Stomach (tissue), 9 donors: ENCODE data around the gene PLAC1. TPM values are rescaled to one million over a fixed set of nuclear protein-coding genes. Genes with fewer than 3 reads are reported as not detected.

Experiments used
- DNase-seq, 2 donors: peaks; one replicate each; pipeline versions ENCODE4 v3.0.0 to v3.0.0-alpha.2; 2013 to 2019
- H3K27ac ChIP-seq, 5 donors: fragments of 200-600 bp in 4 of 5; sonication (generic) in 4 of 5; one replicate each; pipeline ENCODE4 v1.5.1; 2013 to 2019; ENCODE audit warnings: mild to moderate bottlenecking in 1 of 5, moderate library complexity in 1 of 5
- H3K27me3 ChIP-seq, 3 donors: fragments of 200-600 bp; sonication (generic); one replicate each; pipeline ENCODE4 v1.5.1; 2017 to 2019; ENCODE audit warnings: mixed run types in 1 of 3
- H3K36me3 ChIP-seq, 4 donors: fragments of 200-600 bp; sonication (generic); 1 replicate in 3 of 4; 2 replicates in 1 of 4; pipeline ENCODE4 v1.5.1; 2016 to 2019
- H3K4me1 ChIP-seq, 4 donors: fragments of 200-600 bp; sonication (generic); one replicate each; pipeline ENCODE4 v1.5.1; 2016 to 2019
- H3K4me3 ChIP-seq, 4 donors: fragments of 200-600 bp; sonication (generic) in 3 of 4; one replicate each; pipeline ENCODE4 v1.5.1; 2016 to 2019; ENCODE audit warnings: mild to moderate bottlenecking in 1 of 4
- H3K9me3 ChIP-seq, 4 donors: fragments of 200-600 bp; sonication (generic); one replicate each; pipeline ENCODE4 v1.5.1; 2016 to 2019
- EP300 ChIP-seq: sonication (generic); formaldehyde crosslinking; IDR thresholded peaks from one replicate; pipeline ENCODE4 v1.6.1; 2017; ENCODE audit warnings: antibody characterized with exemption
- POLR2A ChIP-seq, 4 donors: fragments of 450-650 bp; IDR thresholded peaks; one replicate each; pipeline ENCODE4 v1.6.1; 2016; ENCODE audit warnings: antibody characterized with exemption in 4 of 4, control low read depth in 2 of 4, mild to moderate bottlenecking in 1 of 4, moderate library complexity in 1 of 4
- POLR2AphosphoS5 ChIP-seq, 3 donors: sonication (generic); formaldehyde crosslinking; IDR thresholded peaks; one replicate each; pipeline ENCODE4 v1.6.1; 2016; ENCODE audit warnings: antibody characterized with exemption in 3 of 3
- WGBS, 5 donors: extraction: QIAGEN DNeasy Blood & Tissue Kit in 3 of 5; methylation state at CpG; one replicate each; pipeline versions ENCODE4 v1.1.5 to v1.1.7; 2013 to 2018; 5-methylcytosine and 5-hydroxymethylcytosine counted together
- intact Hi-C: fragments of 100-400 bp; cut with DNase I; formaldehyde crosslinking; loops from one replicate; pipeline ENCODE4 v1.15.1; 2023; ENCODE audit warnings: low total_unique reads
- polyA plus RNA-seq, 3 donors: library from polyadenylated mRNA; stranded (reverse); fragments of 200-250 nt; gene quantifications; one replicate each; pipeline ENCODE4 v1.2.3, GENCODE V29; 2013
- total RNA-seq, 5 donors: library from RNA; depleted of rRNA; stranded (reverse); fragments of >200 nt; gene quantifications; one replicate each; pipeline versions ENCODE4 v1.1.0 to v1.2.3, GENCODE V29; 2014 to 2016
- TF ChIP-seq, protein P1 (sequence below), 7 experiments: fragments of 450-650 bp in 4 of 7; fragments of 200-600 bp in 3 of 7; sonication (generic) in 3 of 7; IDR thresholded peaks; one replicate each; pipeline ENCODE4 v1.5.1; 2016 to 2019; ENCODE audit warnings: antibody characterized with exemption in 7 of 7, control low read depth in 2 of 7, mild to moderate bottlenecking in 1 of 7
- donor health status: healthy with polysubstance abuse.
- donor health status: Bipolar disorder and iron deficiency.
- donor health status: healthy.

Gene PLAC1
- total and polyA plus RNA-seq, 8 donors: not detected

DNA sequence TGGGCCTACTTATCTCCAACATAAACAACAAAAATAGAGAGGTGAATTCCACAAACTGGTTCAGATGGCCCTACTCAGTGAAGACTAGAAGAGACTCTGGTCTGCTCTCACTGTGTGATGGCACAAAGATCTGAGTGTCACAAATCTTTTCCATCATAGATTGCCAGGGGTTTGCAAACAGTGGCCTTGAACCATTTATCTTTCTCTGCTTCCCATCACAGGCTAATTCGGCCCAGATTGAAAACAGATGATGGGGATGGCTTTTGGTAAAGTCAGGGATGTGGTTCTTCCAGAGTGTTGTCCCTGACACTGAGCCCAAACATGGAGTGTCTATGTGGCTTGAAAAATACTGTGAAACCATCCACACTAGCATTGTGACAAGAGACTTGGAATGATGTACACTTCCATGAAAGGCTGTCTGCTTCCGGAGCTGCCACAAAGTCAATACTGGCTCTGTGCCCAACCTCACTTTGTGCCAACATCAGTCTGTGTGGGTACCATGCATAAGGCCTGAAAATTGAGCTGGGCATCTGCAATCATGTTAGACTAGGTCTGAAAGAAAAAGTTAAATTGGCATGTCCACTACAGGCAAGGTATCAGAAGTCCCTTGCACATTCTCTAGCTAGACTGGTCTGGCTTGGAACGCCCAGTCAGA is 25.2 kb upstream of the PLAC1 start:
- no peak for DNase-seq
- H3K9me3 ChIP-seq: no peaks in the 10 kb centered on the region
- H3K4me3 ChIP-seq: no peak overlapping the region
- peaks cover 0 to 4% (median 0%) of the 10 kb centered on the region in 3 donors for H3K27me3 ChIP-seq
- intact Hi-C loops: no loop called here
- TF ChIP-seq POLR2A (IDR thresholded peaks at IDR 0.05) (no peak), POLR2AphosphoS5 (IDR thresholded peaks at IDR 0.05) (no peak), EP300 (no peak)
- TF ChIP-seq, protein P1, sequence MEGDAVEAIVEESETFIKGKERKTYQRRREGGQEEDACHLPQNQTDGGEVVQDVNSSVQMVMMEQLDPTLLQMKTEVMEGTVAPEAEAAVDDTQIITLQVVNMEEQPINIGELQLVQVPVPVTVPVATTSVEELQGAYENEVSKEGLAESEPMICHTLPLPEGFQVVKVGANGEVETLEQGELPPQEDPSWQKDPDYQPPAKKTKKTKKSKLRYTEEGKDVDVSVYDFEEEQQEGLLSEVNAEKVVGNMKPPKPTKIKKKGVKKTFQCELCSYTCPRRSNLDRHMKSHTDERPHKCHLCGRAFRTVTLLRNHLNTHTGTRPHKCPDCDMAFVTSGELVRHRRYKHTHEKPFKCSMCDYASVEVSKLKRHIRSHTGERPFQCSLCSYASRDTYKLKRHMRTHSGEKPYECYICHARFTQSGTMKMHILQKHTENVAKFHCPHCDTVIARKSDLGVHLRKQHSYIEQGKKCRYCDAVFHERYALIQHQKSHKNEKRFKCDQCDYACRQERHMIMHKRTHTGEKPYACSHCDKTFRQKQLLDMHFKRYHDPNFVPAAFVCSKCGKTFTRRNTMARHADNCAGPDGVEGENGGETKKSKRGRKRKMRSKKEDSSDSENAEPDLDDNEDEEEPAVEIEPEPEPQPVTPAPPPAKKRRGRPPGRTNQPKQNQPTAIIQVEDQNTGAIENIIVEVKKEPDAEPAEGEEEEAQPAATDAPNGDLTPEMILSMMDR (IDR thresholded peaks at IDR 0.05): no peak
- H3K27ac ChIP-seq: no peak overlapping the region
- WGBS, 5 donors: 60 to 69% (median 62%) methylated on average over 3 of the region's 3 CpGs
- H3K4me1 ChIP-seq: no peaks in the 10 kb centered on the region
- no peaks in the 10 kb centered on the region for H3K36me3 ChIP-seq

DNA sequence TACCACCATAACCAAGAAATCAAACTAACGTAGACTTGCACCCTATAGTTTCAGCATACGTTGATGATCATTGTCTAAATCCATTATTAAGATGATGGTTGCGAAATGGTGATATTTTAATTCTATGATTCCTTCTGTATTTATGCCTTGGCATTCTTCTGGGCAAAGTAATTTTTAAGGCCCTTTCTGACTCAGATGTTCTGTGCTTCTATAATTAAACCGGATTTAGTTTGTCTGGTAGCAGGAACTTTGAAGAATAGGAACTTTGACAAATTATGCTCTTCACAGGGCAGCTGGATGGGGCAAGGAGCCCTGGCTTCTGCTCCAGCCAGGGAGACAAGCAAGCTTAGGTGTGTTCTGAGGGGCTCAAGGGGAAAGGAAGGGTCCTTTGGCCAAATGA is 23.8 kb upstream of the PLAC1 start:
- no peak for DNase-seq
- Histone ChIP-seq H3K36me3 (no peaks in the 10 kb centered on the region), H3K4me1 (no peaks in the 10 kb centered on the region), H3K4me3 (no peak overlapping the region), H3K9me3 (no peaks in the 10 kb centered on the region), H3K27ac (no peak overlapping the region), H3K27me3 (peaks cover 0 to 4% (median 0%) of the 10 kb centered on the region in 3 donors)
- intact Hi-C loops: no loop called here
- WGBS, 5 donors: 72 to 93% (median 81%) methylated on average over 4 of the region's 4 CpGs
- TF ChIP-seq EP300 (no peak), POLR2A (IDR thresholded peaks at IDR 0.05) (no peak), POLR2AphosphoS5 (IDR thresholded peaks at IDR 0.05) (no peak)
- TF ChIP-seq, protein P1 (IDR thresholded peaks at IDR 0.05): no peak

DNA sequence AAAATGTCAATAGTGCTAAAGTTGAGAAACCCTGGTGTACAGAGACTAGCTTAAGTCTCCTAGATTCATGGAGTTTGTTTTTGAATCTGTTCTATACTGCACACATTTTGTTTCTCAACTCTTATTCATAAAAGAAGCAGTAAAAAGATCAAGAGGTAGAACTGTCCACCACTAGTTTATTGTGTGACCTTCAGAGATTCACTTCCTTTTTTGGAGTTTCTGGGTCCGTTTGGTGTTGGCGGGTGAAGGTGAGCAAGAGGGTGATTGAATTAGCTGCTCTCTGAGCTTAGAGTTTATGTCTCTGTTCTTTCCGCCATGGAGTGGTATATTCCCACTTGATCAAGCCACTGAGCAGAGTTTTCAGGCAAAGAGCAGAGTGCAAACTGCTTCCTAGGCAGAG is 21.4 kb upstream of the PLAC1 start:
- intact Hi-C loops: no loop called here
- no peak overlapping the region for H3K4me3 ChIP-seq
- H3K27ac ChIP-seq: no peak overlapping the region
- no peaks in the 10 kb centered on the region for H3K9me3 ChIP-seq
- no peaks in the 10 kb centered on the region for H3K36me3 ChIP-seq
- no peak for DNase-seq
- no peaks in the 10 kb centered on the region for H3K27me3 ChIP-seq
- no peak for TF ChIP-seq POLR2AphosphoS5 (IDR thresholded peaks at IDR 0.05)
- TF ChIP-seq POLR2A (IDR thresholded peaks at IDR 0.05): no peak
- no peak for TF ChIP-seq EP300
- TF ChIP-seq, protein P1 (IDR thresholded peaks at IDR 0.05): no peak
- no peaks in the 10 kb centered on the region for H3K4me1 ChIP-seq
- WGBS, 5 donors: 78 to 96% (median 83%) methylated on average over 3 of the region's 3 CpGs

DNA sequence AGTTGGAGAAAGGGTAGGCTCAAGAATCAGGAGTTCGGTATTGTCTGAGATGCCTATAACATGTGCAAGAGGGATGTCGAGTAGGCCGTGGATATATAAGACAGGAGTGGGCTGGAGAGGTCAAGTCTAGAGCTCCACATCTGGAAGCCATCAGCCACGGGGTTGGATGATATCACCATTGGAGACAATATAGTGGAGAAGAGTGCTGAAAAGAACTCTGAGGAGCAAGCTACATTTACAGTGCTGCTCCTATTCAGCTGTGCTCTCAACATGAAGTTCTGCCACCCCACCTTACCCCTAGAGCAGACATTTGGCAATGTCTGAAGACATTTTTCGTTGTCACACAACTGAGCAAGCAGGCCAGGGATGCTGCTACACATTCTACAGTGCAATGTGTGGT is 20.9 kb upstream of the PLAC1 start:
- intact Hi-C loops: no loop called here
- TF ChIP-seq EP300 (no peak), POLR2AphosphoS5 (IDR thresholded peaks at IDR 0.05) (no peak), POLR2A (IDR thresholded peaks at IDR 0.05) (no peak)
- TF ChIP-seq, protein P1 (IDR thresholded peaks at IDR 0.05): no peak
- Histone ChIP-seq H3K36me3 (no peaks in the 10 kb centered on the region), H3K9me3 (no peaks in the 10 kb centered on the region), H3K27me3 (no peaks in the 10 kb centered on the region), H3K27ac (no peak overlapping the region), H3K4me1 (no peaks in the 10 kb centered on the region), H3K4me3 (no peak overlapping the region)
- peak in 1 of 2 donors; percentile 66 for DNase-seq
- WGBS, 5 donors: 62 to 90% (median 80%) methylated on average over 1 to 5 of the region's 5 CpGs
